Caco-2 (cell line): ENCODE data around the gene PRKAA2. TPM values are rescaled to one million over a fixed set of nuclear protein-coding genes. Genes with fewer than 3 reads are reported as not detected.

Experiments
- BruUV-seq: library from RNA; stranded (reverse); fragments of 400-500 nt; replicated peaks from 2 replicates; lab custom pipeline; 2021; lab: Mats Ljungman, UMichigan
- CTCF ChIA-PET: fragments of 300-600 bp; sonication (Branson Sonifier 250); formaldehyde crosslinking; loops from one replicate; lab custom pipeline; 2022; ENCODE audit warnings: antibody characterized with exemption; lab: Charles Lee
- POLR2A ChIA-PET: fragments of 300-600 bp; sonication (Branson Sonifier 250); formaldehyde crosslinking; loops from one replicate; lab custom pipeline; 2022; ENCODE audit warnings: antibody characterized with exemption; lab: Charles Lee
- DNase-seq, 2 experiments: peaks; one replicate each; pipeline versions ENCODE4 v3.0.0 to v3.0.0-alpha.2; 2020 to 2022
- H3K27me3 ChIP-seq: replicated peaks from 2 replicates; pipeline ENCODE4 v1.6.0; 2011; ENCODE audit warnings: low read length; ENCODE audit not compliant: control insufficient read depth, insufficient read depth
- H3K36me3 ChIP-seq: 2 replicates; pipeline ENCODE4 v1.5.1; 2011; ENCODE audit warnings: low read length; ENCODE audit not compliant: control insufficient read depth, insufficient read depth
- H3K4me1 ChIP-seq: fragments of 250-450 bp; sonication (Bioruptor Pico); 2 replicates; pipeline ENCODE4 v1.5.1; 2020; ENCODE audit warnings: mild to moderate bottlenecking
- H3K4me3 ChIP-seq: 2 replicates; pipeline ENCODE4 v1.5.1; 2011; ENCODE audit warnings: low read depth, mild to moderate bottlenecking, control low read depth, low read length
- H3K9me3 ChIP-seq: fragments of 250-450 bp; sonication (Bioruptor Pico); 2 replicates; pipeline ENCODE4 v1.5.1; 2020; ENCODE audit warnings: mild to moderate bottlenecking, moderate library complexity
- H3K27ac Mint-ChIP-seq: one replicate; pipeline ENCODE4 v1.8.0; 2022; ENCODE audit warnings: mixed read lengths; ENCODE audit not compliant: unreplicated experiment
- H3K27me3 Mint-ChIP-seq: one replicate; pipeline ENCODE4 v1.8.0; 2022; ENCODE audit warnings: mixed read lengths; ENCODE audit not compliant: insufficient read depth, unreplicated experiment
- H3K36me3 Mint-ChIP-seq: one replicate; pipeline ENCODE4 v1.8.0; 2022; ENCODE audit warnings: mild to moderate bottlenecking, mixed read lengths; ENCODE audit not compliant: insufficient read depth, unreplicated experiment
- H3K4me1 Mint-ChIP-seq: one replicate; pipeline ENCODE4 v1.8.0; 2022; ENCODE audit warnings: low read depth, mixed read lengths; ENCODE audit not compliant: unreplicated experiment
- H3K4me3 Mint-ChIP-seq: one replicate; pipeline ENCODE4 v1.8.0; 2022; ENCODE audit warnings: mild to moderate bottlenecking, moderate library complexity, mixed read lengths; ENCODE audit not compliant: unreplicated experiment
- H3K9me3 Mint-ChIP-seq: one replicate; pipeline ENCODE4 v1.8.0; 2022; ENCODE audit warnings: mixed read lengths; ENCODE audit not compliant: unreplicated experiment
- intact Hi-C: fragments of 100-400 bp; cut with micrococcal nuclease; formaldehyde crosslinking; loops from one replicate; pipeline ENCODE4 v1.10.0; 2022; ENCODE audit not compliant: unreplicated experiment
- total RNA-seq: library from RNA; stranded (reverse); gene quantifications from 2 replicates; pipeline ENCODE4 v1.2.3, GENCODE V29; 2022
- TF ChIP-seq, protein P1 (sequence below), 2 experiments: fragments of 200-600 bp in 1 of 2; IDR thresholded peaks; 1 replicate in 1 of 2; 2 replicates in 1 of 2; pipeline versions ENCODE4 v1.5.1 to v1.8.0; 2011 to 2022; ENCODE audit warnings: antibody characterized with exemption in 1 of 2, control low read depth in 1 of 2, inconsistent platforms in 1 of 2, low read depth in 1 of 2, low read length in 1 of 2, mild to moderate bottlenecking in 1 of 2, moderate library complexity in 1 of 2; ENCODE audit not compliant: insufficient read depth in 1 of 2, severe bottlenecking in 1 of 2, unreplicated experiment in 1 of 2

Gene PRKAA2
- total RNA-seq, 1 experiment from 2014 or later: 5.8 TPM

DNA sequence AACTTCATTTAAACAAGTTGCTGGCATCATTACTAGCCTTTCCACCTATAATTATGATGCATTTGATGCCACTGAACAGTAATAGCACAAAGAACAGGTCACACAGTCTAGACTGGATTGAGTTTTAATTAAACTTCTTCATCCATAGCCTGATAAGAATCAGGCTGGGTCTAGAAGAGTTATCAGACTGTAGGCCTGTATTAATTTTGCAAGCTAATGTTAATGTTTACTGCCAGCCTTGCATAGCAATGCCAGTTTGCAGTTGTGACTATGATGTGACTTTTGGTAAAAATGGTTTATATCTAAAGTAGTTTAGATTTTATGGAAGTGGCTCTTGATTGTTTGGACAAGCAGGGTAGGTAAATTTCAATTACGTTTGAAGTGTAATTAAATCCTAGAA lies 68.0 kb downstream of the PRKAA2 start:
- H3K4me3 Mint-ChIP-seq: no peak overlapping the region
- BruUV-seq: no TSS peak
- Histone ChIP-seq H3K4me1 (peaks cover 9% of the 10 kb centered on the region; the same call in 1 of the 2 replicates), H3K4me3 (no peak overlapping the region), H3K9me3 (no peaks in the 10 kb centered on the region), H3K36me3 (no peaks in the 10 kb centered on the region), H3K27me3 (no peaks in the 10 kb centered on the region)
- CTCF ChIA-PET: no interaction called here
- no peak for DNase-seq
- no peaks in the 10 kb centered on the region for H3K27me3 Mint-ChIP-seq
- H3K4me1 Mint-ChIP-seq: no peaks in the 10 kb centered on the region
- H3K36me3 Mint-ChIP-seq: no peaks in the 10 kb centered on the region
- TF ChIP-seq, protein P1, sequence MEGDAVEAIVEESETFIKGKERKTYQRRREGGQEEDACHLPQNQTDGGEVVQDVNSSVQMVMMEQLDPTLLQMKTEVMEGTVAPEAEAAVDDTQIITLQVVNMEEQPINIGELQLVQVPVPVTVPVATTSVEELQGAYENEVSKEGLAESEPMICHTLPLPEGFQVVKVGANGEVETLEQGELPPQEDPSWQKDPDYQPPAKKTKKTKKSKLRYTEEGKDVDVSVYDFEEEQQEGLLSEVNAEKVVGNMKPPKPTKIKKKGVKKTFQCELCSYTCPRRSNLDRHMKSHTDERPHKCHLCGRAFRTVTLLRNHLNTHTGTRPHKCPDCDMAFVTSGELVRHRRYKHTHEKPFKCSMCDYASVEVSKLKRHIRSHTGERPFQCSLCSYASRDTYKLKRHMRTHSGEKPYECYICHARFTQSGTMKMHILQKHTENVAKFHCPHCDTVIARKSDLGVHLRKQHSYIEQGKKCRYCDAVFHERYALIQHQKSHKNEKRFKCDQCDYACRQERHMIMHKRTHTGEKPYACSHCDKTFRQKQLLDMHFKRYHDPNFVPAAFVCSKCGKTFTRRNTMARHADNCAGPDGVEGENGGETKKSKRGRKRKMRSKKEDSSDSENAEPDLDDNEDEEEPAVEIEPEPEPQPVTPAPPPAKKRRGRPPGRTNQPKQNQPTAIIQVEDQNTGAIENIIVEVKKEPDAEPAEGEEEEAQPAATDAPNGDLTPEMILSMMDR (IDR thresholded peaks at IDR 0.05; ENCODE audit: insufficient read depth in 1 of 2, low read depth in 1 of 2, low read length in 1 of 2, severe bottlenecking in 1 of 2, unreplicated experiment in 1 of 2): no peak
- H3K27ac Mint-ChIP-seq: no peak overlapping the region
- intact Hi-C loops: no loop called here
- no peaks in the 10 kb centered on the region for H3K9me3 Mint-ChIP-seq
- POLR2A ChIA-PET: no interaction called here

DNA sequence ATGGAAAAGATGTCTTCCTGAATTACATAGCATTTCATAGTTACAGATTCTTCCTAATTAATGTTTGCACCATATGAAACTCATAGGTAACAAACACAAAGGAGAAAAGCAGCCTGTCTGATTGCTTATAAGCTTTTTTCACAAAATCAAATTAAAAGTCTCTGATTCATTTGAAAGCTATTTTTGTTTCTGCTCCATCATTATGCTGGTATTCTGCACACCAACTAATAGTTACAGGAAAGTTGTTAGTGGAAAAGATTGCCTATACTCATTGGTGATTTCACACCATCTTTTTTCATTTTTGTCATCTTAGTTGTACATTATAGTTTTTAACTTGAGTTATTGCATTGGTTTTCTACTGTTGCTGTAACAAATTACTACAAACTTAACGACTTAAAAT lies 70.0 kb downstream of the PRKAA2 start:
- H3K36me3 ChIP-seq: no peaks in the 10 kb centered on the region
- Mint-ChIP-seq H3K4me1 (no peaks in the 10 kb centered on the region), H3K4me3 (no peak overlapping the region), H3K27me3 (no peaks in the 10 kb centered on the region), H3K9me3 (no peaks in the 10 kb centered on the region), H3K36me3 (no peaks in the 10 kb centered on the region), H3K27ac (no peak overlapping the region)
- intact Hi-C loops: no loop called here
- H3K9me3 ChIP-seq: no peaks in the 10 kb centered on the region
- ChIA-PET POLR2A (no interaction called here), CTCF (no interaction called here)
- no TSS peak for BruUV-seq
- TF ChIP-seq, protein P1 (IDR thresholded peaks at IDR 0.05; ENCODE audit: insufficient read depth in 1 of 2, low read depth in 1 of 2, low read length in 1 of 2, severe bottlenecking in 1 of 2, unreplicated experiment in 1 of 2): no peak
- no peaks in the 10 kb centered on the region for H3K27me3 ChIP-seq
- no peak for DNase-seq
- no peak overlapping the region for H3K4me3 ChIP-seq
- 0 out of 2 replicates have a peak, but pooled peaks cover 5% of the 10 kb centered on the region for H3K4me1 ChIP-seq

DNA sequence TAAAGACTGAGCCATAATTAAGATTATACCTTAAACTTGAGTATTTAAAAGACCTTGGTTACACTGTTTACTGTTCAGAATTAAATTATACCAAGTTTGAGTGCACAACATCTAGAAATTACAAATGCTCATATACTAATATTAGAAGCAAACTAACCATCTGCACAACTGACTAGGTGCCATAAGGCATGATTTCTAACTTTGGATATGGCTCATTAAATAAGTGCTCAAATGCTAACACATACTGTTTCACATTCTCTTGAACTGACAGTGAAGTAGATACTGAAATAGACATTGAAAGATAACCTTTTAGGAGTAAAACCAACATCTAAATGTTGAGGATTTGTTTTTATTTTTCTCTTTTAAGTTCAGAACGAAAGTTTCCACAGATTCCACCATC lies 74.1 kb downstream of the PRKAA2 start:
- no peak overlapping the region for H3K4me3 Mint-ChIP-seq
- H3K27me3 ChIP-seq: no peaks in the 10 kb centered on the region
- TF ChIP-seq, protein P1 (IDR thresholded peaks at IDR 0.05; ENCODE audit: insufficient read depth in 1 of 2, low read depth in 1 of 2, low read length in 1 of 2, severe bottlenecking in 1 of 2, unreplicated experiment in 1 of 2): no peak
- CTCF ChIA-PET: no interaction called here
- POLR2A ChIA-PET: no interaction called here
- no peaks in the 10 kb centered on the region for H3K4me1 Mint-ChIP-seq
- DNase-seq: no peak
- intact Hi-C loops: no loop called here
- no peaks in the 10 kb centered on the region for H3K4me1 ChIP-seq
- H3K36me3 Mint-ChIP-seq: no peaks in the 10 kb centered on the region
- H3K36me3 ChIP-seq: no peaks in the 10 kb centered on the region
- no peaks in the 10 kb centered on the region for H3K9me3 ChIP-seq
- H3K27me3 Mint-ChIP-seq: no peaks in the 10 kb centered on the region
- H3K4me3 ChIP-seq: no peak overlapping the region
- H3K27ac Mint-ChIP-seq: no peak overlapping the region
- no TSS peak for BruUV-seq
- H3K9me3 Mint-ChIP-seq: no peaks in the 10 kb centered on the region
